Head of caudate nucleus (tissue), 42 donors: ENCODE results near the gene PIGV.
"Not testable (repeated sequence)": the region's sequence is repeated elsewhere in the genome, so short reads cannot be mapped to it uniquely, and the experiment has no call there.

Experiments
- DNase-seq, 42 donors: peaks; one replicate each; pipeline versions ENCODE4 v3.0.0 to v3.0.0-alpha.2; 2020 to 2021; ENCODE audit warnings: mixed read lengths in 7 of 42
- intact Hi-C: fragments of 100-400 bp; cut with DNase I; formaldehyde crosslinking; loops from one replicate; pipeline ENCODE4 v1.15.0; 2022

Gene PIGV

GRCh38 chr1:26826261-26827105, 38.7 kb downstream of the PIGV start, which contains the start of gene ZDHHC18:
Gene ZDHHC18 (plus strand): TSS chr1:26826688. CDS start chr1:26826805, 117 bp downstream.
- intact Hi-C loops: no loop called here
- peak in 41 of 42 donors; percentile 35 to 86 (median 71) for DNase-seq

- DNase-seq: peak in 1 of 42 donors; percentile 15
- intact Hi-C loops: no loop called here
These were observed 39.4 kb downstream of the PIGV start for GRCh38 chr1:26827106-26827604.

- DNase-seq: no peak
- intact Hi-C loops: no loop called here
These were observed 39.9 kb downstream of the PIGV start for GRCh38 chr1:26827663-26828062.

- peak in 24 of 42 donors; percentile 27 to 59 (median 40) for DNase-seq
- intact Hi-C loops: no loop called here
These were observed 40.8 kb downstream of the PIGV start for GRCh38 chr1:26828411-26828991.

DNA sequence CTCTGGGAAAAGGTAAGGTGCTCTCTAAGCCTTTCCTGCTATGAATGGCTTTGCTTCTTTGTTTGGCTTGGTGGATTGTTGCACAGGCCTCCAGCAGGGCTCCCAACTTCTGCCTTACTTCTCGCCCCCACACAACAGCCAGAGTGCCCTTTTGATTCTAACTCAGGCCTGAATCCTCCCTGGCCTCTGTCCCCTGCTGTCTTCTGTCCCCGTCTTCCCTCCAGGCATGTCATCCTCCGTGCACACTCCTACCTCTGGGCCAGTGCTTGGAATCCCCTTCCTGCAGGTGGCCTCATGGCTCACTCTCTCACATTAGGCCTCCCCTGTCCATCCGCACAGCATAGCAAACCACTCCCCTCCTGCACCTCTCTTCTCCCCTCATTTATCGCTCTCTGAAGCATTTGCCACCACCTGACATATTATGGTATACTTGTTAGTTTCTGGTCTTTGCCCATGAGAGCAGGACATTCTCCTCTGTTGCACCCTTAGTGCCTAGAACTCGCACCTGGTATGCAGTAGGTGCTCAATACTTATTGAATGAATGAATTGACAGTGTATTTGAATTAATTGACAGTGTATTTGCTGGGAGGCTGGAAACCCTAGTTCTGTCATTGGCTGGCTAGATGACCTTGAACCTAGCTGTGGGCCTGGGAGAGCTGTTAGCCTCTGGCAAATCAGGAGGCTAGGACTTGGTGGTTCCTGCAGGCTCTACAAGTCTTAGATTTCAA, 41.6 kb downstream of the PIGV start:
- intact Hi-C loops: no loop called here

GRCh38 chr1:26831059-26831458, 43.3 kb downstream of the PIGV start:
- intact Hi-C loops: no loop called here

More for the DNA sequence above, 41.6 kb downstream of the PIGV start:
- DNase-seq: no peak

GRCh38 chr1:26831546-26832248, 43.9 kb downstream of the PIGV start:
- intact Hi-C loops: no loop called here
- no peak for DNase-seq

More at GRCh38 chr1:26831059-26831458, 43.3 kb downstream of the PIGV start:
- DNase-seq: no peak

GRCh38 chr1:26832249-26832960, 44.7 kb downstream of the PIGV start:
- intact Hi-C loops: no loop called here
- peak in 26 of 42 donors; percentile 38 to 80 (median 58) for DNase-seq

GRCh38 chr1:26833432-26834405, 46.0 kb downstream of the PIGV start:
- DNase-seq: peak in 2 of 42 donors; percentile 27 to 28
- intact Hi-C loops: no loop called here

GRCh38 chr1:26837665-26838064, 49.9 kb downstream of the PIGV start:
- DNase-seq: not testable (repeated sequence)

GRCh38 chr1:26838474-26839338, 51.0 kb downstream of the PIGV start:
- no peak for DNase-seq
- intact Hi-C loops: no loop called here

More at GRCh38 chr1:26837665-26838064, 49.9 kb downstream of the PIGV start:
- intact Hi-C loops: not testable (repeated sequence)

GRCh38 chr1:26839339-26839722, 51.6 kb downstream of the PIGV start:
- intact Hi-C loops: no loop called here
- no peak for DNase-seq

DNA sequence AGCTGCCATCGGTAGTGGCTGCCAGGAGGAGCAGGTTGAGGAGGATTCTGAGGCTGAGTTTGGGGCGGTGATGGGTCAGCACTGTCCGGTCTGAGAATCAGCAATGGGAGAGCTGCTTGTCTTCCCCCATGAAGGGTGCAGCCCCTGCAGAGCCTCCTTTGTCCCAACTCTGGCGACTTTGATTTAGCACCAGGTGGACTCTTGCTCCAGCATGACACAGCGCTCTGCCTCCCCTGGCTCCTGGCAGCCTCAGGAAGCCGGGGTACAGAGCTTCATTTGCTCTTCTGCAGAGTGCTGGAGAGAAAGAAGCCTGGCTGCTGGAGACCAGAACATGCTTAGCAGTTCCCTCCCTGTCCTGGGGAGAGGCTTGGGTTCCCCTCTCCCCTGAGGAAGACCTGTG, 52.0 kb downstream of the PIGV start:
- intact Hi-C loops: no loop called here

GRCh38 chr1:26844424-26845196, 56.9 kb downstream of the PIGV start:
- intact Hi-C loops: no loop called here
- DNase-seq: no peak

More for the DNA sequence above, 52.0 kb downstream of the PIGV start:
- no peak for DNase-seq

DNA sequence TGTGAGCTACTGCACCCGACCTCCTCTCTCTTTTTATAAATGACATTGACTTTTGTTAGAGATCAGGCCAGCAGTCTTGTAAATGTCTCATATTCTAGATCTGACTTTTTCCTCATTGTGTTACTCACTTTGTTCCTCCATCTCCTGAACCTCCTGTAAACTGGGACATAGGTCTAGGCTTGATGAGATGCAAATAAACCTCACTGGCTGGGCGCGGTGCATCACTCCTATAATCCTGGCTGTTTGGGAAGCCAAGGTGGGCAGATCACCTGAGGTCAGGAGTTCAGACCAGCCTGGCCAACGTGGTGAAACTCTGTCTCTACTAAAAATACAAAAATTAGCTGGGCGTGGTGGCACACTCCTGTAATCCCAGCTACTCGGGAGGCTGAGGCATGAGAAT, 60.1 kb downstream of the PIGV start:
- DNase-seq, intact Hi-C loops: not testable (repeated sequence)
